Keratinocyte (primary cell): ENCODE measurements around the gene TRPC4. TPM values are rescaled to one million over a fixed set of nuclear protein-coding genes. Genes with fewer than 3 reads are reported as not detected.

Source experiments
- DNase-seq: peaks from one replicate; pipeline ENCODE4 v3.0.0-alpha.2; 2011; ENCODE audit warnings: low read depth, missing footprints, low spot score
- FAIRE-seq: peaks from 2 replicates; lab custom pipeline; 2011; peaks lifted over from hg19 to GRCh38; lab: Jason Lieb, UNC
- H2AFZ ChIP-seq: 2 replicates; pipeline ENCODE4 v1.6.0; 2012; ENCODE audit warnings: low read length, control low read depth, inconsistent platforms; ENCODE audit not compliant: control insufficient read depth
- H3K27ac ChIP-seq: 2 replicates; pipeline ENCODE4 v1.5.1; 2011; ENCODE audit warnings: low read length; ENCODE audit not compliant: control insufficient read depth, insufficient read depth
- H3K27me3 ChIP-seq: 3 replicates; pipeline ENCODE4 v1.6.0; 2011; ENCODE audit warnings: low read length; ENCODE audit not compliant: control insufficient read depth, insufficient read depth; ENCODE audit errors: extremely low read depth
- H3K36me3 ChIP-seq, 2 experiments: 2 replicates in 1 of 2; 3 replicates in 1 of 2; pipeline ENCODE4 v1.5.1; 2011; ENCODE audit warnings: low read length in 2 of 2, mild to moderate bottlenecking in 1 of 2; ENCODE audit not compliant: control insufficient read depth in 2 of 2, insufficient read depth in 2 of 2; ENCODE audit errors: extremely low read depth in 1 of 2
- H3K4me1 ChIP-seq: 3 replicates; pipeline ENCODE4 v1.5.1; 2011; ENCODE audit warnings: low read length; ENCODE audit not compliant: control insufficient read depth, insufficient read depth; ENCODE audit errors: extremely low read depth
- H3K4me2 ChIP-seq: 3 replicates; pipeline ENCODE4 v1.6.0; 2011; ENCODE audit warnings: low read depth, low read length; ENCODE audit not compliant: control insufficient read depth, insufficient read depth; ENCODE audit errors: extremely low read depth
- H3K4me3 ChIP-seq, 3 experiments: fragments of 200-600 bp in 1 of 3; sonication (generic) in 1 of 3; 2 replicates in 2 of 3; 3 replicates in 1 of 3; pipeline ENCODE4 v1.5.1; 2011 to 2016; ENCODE audit warnings: low read length in 3 of 3, mild to moderate bottlenecking in 3 of 3, control low read depth in 2 of 3, inconsistent platforms in 1 of 3, low read depth in 1 of 3, mixed read lengths in 1 of 3, mixed run types in 1 of 3, moderate library complexity in 1 of 3; ENCODE audit not compliant: control insufficient read depth in 2 of 3, insufficient read depth in 2 of 3; ENCODE audit errors: extremely low read depth in 1 of 3
- H3K79me2 ChIP-seq: 2 replicates; pipeline ENCODE4 v1.6.0; 2012; ENCODE audit warnings: low read length; ENCODE audit not compliant: control insufficient read depth, insufficient read depth
- H3K9ac ChIP-seq: 3 replicates; pipeline ENCODE4 v1.6.0; 2011; ENCODE audit warnings: low read length; ENCODE audit not compliant: control insufficient read depth, insufficient read depth; ENCODE audit errors: extremely low read depth
- H3K9me1 ChIP-seq: 3 replicates; pipeline ENCODE4 v1.6.0; 2011; ENCODE audit warnings: low read length; ENCODE audit not compliant: control insufficient read depth, insufficient read depth; ENCODE audit errors: extremely low read depth
- H3K9me3 ChIP-seq: 2 replicates; pipeline ENCODE4 v1.5.1; 2012; ENCODE audit warnings: low read depth, low read length; ENCODE audit not compliant: control insufficient read depth
- H4K20me1 ChIP-seq: 3 replicates; pipeline ENCODE4 v1.6.0; 2011; ENCODE audit warnings: low read length; ENCODE audit not compliant: control insufficient read depth, insufficient read depth; ENCODE audit errors: extremely low read depth
- CTCF ChIP-seq, 3 experiments: IDR thresholded peaks in 1 of 3; conservative IDR thresholded peaks in 1 of 3; optimal IDR thresholded peaks in 1 of 3; 2 replicates in 2 of 3; 3 replicates in 1 of 3; pipeline versions ENCODE3 to v1.5.1; 2011; ENCODE audit warnings: low read length in 3 of 3, mild to moderate bottlenecking in 3 of 3, moderate library complexity in 2 of 3, control low read depth in 1 of 3, inconsistent platforms in 1 of 3; ENCODE audit not compliant: insufficient read depth in 2 of 3; ENCODE audit errors: extremely low read depth in 1 of 3
- EZH2 ChIP-seq: IDR thresholded peaks from one replicate; pipeline ENCODE4 v1.6.1; 2012; ENCODE audit warnings: inconsistent platforms, mild to moderate bottlenecking, low read length, moderate library complexity
- dilution Hi-C: fragments of 300-500 bp; cut with MboI; formaldehyde crosslinking; loops from one replicate; pipeline ENCODE4 v1.7.0; 2020; ENCODE audit warnings: low sequenced_read_pairs; ENCODE audit not compliant: extremely low pct_ligation_motif_present
- polyA plus RNA-seq, 5 experiments: library from polyadenylated mRNA; depleted of rRNA in 3 of 5; stranded (reverse) in 3 of 5; stranded (forward) in 1 of 5; unstranded in 1 of 5; fragments of >200 nt; gene quantifications; 1 replicate in 1 of 5; 2 replicates in 3 of 5; 3 replicates in 1 of 5; pipeline versions ENCODE4 v1.2.1 to v1.2.3, GENCODE V29; 2011 to 2012; ENCODE audit warnings: missing spikeins in 2 of 5, low read depth in 1 of 5, low replicate concordance in 1 of 5

TRPC4 gene
- polyA plus RNA-seq, 1 donor (not counting 4 experiments of a cell fraction or from before 2014, with no cell fraction given): not detected

DNA sequence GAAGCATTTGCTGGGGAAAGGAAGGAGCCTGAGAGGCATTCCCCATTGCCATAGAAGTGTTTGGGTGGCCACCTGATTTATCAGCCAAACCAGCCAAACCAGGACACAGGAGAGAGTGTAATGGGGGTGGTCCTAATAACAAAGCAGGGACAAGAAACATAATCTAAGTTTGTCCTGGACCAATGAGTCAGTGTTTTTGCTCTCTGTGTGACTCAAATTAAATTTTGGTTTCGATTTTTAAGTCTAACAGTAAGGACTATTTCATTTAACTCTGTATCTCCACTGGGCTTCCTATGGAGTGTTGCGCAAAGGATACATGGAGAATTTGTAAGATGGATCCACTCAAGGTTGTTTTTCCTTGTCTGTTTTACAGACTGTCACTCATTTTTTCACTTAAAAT is 19.5 kb upstream of the TRPC4 start:
- H3K36me3 ChIP-seq: no peaks in the 10 kb centered on the region
- no peak overlapping the region for H2AFZ ChIP-seq
- no peaks in the 10 kb centered on the region for H3K9me3 ChIP-seq
- peaks cover 6% of the 10 kb centered on the region for H3K27me3 ChIP-seq
- no peak overlapping the region for H3K9ac ChIP-seq
- H3K4me2 ChIP-seq: no peak overlapping the region
- H3K4me1 ChIP-seq: no peaks in the 10 kb centered on the region
- no peaks in the 10 kb centered on the region for H3K9me1 ChIP-seq
- H3K4me3 ChIP-seq: no peak overlapping the region
- DNase-seq: no peak
- dilution Hi-C loops: no loop called here
- no peak for FAIRE-seq
- no peak overlapping the region for H3K27ac ChIP-seq
- no peaks in the 10 kb centered on the region for H4K20me1 ChIP-seq
- no peaks in the 10 kb centered on the region for H3K79me2 ChIP-seq
- TF ChIP-seq EZH2 (no peak), CTCF (optimal IDR thresholded peaks at IDR 0.05 in 1 of 3, IDR thresholded peaks at IDR 0.05 in 1 of 3, conservative IDR thresholded peaks at IDR 0.05 in 1 of 3; ENCODE audit: extremely low read depth in 1 of 3, insufficient read depth in 2 of 3, low read length in 3 of 3) (no peak)

GRCh38 chr13:37886879-37887278 is 17.3 kb upstream of the TRPC4 start:
- H2AFZ ChIP-seq: no peak overlapping the region
- peaks cover 6% of the 10 kb centered on the region for H3K27me3 ChIP-seq
- H3K9ac ChIP-seq: no peak overlapping the region
- H3K4me1 ChIP-seq: no peaks in the 10 kb centered on the region
- no peaks in the 10 kb centered on the region for H3K9me1 ChIP-seq
- H3K4me2 ChIP-seq: no peak overlapping the region
- DNase-seq (no peak), FAIRE-seq (no peak)
- dilution Hi-C loops: no loop called here
- TF ChIP-seq CTCF (optimal IDR thresholded peaks at IDR 0.05 in 1 of 3, IDR thresholded peaks at IDR 0.05 in 1 of 3, conservative IDR thresholded peaks at IDR 0.05 in 1 of 3; ENCODE audit: extremely low read depth in 1 of 3, insufficient read depth in 2 of 3, low read length in 3 of 3): no peak
- no peak overlapping the region for H3K27ac ChIP-seq
- H3K79me2 ChIP-seq: no peaks in the 10 kb centered on the region
- H3K36me3 ChIP-seq: no peaks in the 10 kb centered on the region
- H3K9me3 ChIP-seq: no peaks in the 10 kb centered on the region
- no peak overlapping the region for H3K4me3 ChIP-seq
- no peaks in the 10 kb centered on the region for H4K20me1 ChIP-seq
